ENCODE measurements around the gene TP73.
A peak's percentile ranks its signal among the peaks of the same experiment; 100 is the strongest.

Gene TP73

DNA sequence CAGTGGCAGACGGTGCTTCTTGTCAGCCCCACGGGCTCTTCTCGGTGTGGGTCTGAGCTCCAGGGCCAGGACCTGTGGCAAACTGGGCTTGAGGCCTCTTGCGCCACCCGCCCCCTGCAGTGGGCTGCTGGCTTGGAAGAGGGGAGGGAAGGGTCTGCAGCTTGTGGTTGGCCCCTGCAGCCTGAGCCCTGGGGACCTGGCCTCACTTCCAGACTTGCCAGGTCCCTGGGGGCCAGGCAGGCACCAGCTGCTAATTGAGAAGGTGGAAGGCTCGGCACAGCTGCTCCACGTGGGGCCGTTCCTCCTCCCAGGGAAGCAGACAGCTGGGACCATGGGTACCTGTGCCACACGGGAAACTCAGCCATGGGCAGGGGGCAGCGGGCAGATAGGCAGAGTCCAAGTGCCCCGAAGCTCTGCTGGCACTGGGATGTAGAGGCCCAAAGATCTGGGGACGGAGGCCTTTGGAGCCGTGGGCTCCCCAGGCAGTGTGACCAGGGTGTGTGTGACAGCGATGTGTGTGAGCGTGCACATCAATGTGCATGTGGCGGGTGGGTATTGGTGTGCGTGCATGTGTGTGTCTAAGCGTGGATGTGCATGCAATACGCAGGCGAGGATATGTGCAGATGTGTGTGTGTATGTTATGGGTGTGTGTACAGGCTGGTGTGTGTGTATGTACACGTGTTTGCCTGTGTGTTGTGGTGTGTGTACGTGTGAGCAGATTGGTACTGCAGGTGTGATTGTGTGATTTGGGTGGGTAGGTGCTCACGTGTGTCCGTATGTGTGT, 39.3 kb downstream of the TP73 start:
- no peak for DNase-seq

DNA sequence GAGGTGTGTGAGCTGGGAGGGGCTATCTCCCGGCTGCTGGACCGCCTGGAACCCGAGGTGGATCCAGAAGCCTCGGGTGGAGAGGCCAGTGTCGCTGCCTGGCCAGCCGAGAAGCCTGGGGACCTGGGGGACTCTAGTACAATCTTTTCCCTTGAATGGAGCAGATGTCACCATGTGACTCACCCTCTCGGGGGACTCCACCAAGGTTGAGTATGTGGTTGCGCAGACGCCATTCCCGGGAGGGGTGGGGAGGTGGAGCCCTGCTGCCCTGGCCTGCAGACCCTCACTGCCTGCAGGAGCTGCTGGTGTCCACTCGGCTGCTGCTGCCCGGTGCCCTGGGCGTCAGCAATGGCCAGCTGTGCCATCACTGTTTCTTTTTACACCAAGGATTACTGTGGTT, 40.3 kb downstream of the TP73 start:
- DNase-seq = no peak

DNA sequence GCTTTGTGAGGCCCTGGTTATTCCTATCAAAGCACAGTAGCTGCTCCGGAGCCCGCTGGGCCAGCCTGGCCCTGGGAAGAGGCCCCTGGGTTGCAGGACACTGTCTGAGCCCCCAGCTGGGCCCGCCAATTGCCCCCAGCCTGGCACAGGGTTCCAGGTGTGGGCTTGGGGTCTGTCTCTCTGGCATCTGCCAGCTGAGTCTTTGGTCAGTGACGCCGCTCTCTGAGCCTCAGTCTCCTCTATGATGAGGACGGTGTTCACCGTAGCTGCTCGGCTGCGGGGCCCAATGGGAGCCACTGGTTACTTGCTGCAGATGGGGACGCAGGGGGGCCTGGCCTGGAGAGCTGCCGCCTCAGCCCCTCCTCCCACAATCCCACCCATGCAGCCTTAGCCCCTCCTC, 41.0 kb downstream of the TP73 start:
- DNase-seq = no peak

DNA sequence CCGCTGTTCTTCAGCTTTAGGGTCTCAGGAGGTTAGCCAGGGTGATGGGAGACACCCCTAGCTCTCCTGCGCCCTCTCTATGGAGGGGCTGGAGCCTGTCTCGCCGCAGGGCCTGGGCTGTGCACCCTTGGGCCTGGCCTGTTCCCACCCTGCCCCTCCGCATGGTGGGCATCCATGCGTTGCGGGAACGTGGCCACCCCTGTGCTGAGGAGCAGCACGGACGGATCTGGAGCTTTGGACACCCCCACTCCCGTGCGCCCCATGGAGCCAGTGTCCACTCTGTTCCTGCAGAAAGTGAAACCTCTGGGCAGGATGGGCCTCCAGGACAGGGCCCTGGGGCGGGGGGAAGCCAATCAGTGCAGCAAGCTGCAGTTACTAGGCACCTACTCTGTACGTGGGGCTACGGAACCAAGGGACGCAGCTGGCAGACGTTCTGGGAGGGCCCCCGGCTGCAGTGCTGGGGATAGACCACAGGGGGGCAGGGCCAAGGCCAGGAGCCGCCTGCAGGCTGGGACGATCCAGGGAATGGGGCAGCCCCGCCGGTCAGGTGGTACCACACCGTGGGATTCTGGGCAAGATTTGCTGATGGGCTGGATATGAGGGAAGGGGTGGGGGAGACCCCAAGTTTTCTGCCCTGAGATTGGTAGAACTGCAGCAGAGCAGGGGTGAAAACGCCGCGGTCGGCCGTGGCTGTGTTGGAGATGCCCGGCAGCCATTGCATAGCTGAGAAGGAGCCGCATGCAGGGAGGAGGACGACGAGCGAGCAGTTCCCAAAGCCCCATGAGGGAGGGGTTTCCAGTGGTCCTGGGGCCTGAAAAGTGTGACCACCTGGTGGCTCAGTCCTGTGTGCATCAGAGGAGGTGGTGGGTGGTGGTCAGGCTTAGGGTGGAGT, 43.3 kb downstream of the TP73 start:
- peak in 1 of 2 experiments; percentile 12 for DNase-seq

DNA sequence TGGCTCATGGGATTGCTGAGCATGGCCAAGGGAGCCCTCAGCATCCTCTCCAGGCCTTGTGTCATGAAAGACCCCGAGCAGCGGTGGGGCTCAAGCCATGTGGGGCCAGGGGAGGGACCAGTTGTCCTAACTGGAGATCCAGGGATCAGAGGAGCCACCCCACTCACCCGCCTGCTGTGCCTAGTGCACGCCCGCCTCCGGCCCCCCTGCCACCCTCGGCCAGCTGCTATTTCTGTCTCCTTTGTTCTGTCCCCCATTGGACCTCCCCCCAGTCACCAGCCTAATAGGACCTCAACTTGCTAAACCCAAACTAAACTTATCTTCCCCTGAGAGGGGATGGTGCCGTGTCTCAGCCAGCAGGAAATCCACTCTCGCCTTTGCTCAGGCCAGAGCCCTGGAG, 44.4 kb downstream of the TP73 start:
- no peak for DNase-seq

DNA sequence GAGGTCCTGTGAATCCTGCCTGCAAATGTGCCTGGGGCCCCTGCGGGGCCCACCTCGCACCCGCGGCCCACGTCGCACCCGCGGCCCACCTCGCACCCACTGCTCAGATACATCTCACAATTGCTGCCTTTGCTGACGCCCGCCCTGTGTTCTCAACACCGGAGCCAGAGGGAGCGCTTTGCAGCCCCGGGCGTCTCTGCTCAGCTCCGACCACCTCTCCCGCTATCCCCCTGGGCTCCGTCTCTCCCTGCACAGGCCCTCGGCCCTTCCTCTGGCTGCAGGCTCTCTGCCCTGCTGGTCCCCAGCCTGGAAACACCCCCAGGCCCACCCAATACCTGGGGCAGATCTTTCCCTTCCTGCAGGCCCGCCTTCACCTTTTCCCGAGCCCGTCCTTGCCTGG, 44.8 kb downstream of the TP73 start:
- no peak for DNase-seq

DNA sequence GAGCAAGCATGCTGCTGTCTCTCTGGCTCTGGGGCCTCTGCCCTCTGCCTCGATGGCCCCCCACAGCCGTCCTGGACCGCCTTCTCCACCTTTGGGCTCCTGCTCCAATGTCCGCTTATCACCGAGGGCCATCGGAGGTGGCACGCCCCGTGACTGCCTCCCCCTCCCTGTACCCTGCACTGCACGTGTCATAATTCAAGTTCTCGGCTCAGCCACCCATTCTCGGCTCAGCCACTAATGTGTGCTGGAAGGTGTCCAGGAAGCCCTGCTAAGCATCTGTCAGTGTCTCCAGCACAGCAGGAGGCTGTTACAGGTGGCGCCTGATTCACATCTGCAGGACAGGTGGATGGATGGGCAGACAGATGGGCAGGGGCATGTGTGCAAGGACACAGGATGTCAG, 45.5 kb downstream of the TP73 start:
- no peak for DNase-seq

DNA sequence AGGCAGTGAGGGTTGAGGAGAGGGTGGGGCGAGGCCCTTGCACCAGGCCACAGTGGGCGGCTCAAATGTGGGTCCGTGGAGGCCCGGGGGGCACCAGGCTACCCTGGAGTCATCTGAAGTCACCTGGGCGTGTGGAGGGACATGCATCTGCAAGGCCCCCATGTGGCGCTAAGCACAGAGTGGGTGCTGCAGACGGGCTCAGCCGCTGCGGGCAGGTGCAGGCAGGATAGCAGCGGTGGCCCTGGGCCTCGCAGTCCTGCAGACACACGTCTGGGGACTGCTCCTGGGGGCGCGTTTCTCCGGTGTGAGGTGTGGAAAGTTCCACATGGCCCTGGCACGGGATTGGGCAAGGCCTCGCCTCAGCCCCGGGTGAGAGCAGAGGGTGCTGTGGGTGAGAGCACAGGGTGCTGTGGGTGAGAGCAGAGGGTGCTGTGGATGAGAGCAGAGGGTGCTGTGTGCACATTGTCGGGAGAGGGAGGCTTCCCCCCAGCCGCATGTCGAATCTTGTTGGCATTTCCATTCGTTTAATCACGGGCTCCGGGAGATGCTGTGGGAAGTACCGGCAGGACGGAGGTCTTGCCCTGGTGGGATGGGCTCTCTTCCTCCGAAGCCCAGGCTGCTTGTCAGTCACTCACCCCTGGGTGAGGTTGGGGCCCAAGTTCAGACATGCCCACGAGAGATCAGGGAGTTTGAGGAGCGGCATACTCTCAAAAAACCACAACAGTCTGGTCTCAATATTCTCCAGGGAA, 46.5 kb downstream of the TP73 start:
- no peak for DNase-seq

DNA sequence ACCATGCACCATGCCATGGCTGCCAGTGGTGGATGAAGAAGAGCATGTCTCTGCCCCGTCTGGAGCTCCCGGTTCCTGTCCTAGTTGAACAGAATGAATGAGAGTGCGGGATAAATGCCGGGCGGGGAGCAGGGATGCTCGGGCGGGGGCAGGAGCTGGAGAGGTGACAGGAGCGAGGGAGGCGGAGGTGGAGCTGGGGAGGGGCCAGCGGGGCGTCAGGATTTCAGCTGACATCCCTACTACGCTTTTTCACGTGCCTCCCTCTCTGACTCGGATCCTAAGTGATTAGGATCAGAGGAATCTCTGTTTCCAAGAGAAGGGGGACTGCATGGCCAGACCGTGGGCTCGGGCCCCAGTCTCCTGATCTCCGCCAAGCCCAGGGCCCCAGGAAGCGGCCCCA, 47.3 kb downstream of the TP73 start:
- DNase-seq = no peak

DNA sequence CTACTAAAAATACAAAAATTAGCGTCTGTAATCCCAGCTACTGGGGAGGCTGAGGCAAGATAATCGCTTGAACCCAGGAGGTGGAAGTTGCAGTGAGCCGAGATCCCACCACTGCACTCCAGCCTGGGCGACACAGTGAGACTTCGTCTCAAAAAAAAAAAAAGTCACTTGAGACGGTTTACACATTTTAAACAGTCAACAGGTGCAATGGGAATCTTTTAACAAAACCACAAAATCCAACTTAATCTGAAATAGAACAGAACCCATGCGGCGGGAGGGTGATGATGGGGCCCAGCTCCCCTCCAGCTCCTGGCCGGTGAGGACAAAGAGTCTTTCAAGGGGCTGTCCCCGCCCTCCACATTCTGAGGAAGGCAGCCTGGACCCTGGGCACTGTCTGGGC, 48.3 kb downstream of the TP73 start:
- DNase-seq = no peak

DNA sequence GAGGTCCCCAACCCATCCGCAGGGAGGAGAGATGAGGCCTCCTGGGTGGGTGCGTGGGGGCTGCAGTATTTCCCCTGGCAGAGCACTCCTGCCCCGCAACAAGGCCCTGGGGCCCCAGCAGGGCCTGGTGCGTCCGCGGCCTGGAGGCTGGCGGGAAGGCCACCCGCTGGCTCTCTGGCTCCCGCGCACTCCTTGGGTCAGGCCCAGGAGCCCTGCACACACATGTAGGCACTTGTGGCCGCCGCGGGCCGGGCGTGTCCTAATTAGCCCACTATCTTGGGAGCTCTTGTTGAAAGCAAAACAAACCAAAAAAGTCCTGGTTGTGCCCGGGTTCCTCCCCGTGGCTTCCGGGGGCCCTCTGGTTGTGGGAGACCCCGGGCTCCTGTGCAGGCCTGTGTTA, 50.2 kb downstream of the TP73 start:
- no peak for DNase-seq

DNA sequence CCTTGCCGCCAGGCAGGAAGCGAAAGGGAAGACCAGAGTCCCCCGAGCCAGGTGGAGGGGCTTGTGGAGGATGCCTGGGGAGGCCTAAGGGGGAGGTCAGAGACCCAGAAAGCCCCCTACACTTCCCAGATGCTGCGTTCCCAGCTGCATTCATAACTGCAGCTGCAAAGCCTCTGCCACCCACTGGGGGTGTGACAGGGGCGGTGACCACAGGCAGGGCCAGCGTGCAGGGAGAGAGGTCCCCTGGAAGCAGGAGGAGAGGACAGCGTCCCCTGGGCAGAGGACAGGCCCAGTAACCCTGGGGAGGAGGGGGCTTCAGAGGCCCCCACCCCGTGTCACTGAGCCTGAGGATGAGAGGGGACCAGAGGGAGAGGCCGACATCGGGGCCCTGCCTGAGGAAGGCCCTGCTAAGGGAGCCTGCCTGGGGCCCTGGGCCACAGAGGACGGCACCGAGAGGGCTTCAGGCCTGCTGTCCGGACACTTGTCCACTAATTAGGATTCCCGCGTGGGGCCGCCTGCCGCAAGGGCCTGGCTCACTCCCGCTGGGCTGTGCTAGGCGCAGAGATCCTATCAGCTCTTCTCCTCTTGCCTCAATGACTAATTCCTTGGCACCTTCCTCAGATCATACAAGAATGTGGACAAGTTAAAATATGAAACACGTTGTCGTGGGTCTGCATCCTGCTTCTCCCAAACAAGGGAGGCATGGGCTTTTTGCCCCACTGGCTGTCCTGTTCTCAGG, 50.8 kb downstream of the TP73 start:
- DNase-seq = no peak

DNA sequence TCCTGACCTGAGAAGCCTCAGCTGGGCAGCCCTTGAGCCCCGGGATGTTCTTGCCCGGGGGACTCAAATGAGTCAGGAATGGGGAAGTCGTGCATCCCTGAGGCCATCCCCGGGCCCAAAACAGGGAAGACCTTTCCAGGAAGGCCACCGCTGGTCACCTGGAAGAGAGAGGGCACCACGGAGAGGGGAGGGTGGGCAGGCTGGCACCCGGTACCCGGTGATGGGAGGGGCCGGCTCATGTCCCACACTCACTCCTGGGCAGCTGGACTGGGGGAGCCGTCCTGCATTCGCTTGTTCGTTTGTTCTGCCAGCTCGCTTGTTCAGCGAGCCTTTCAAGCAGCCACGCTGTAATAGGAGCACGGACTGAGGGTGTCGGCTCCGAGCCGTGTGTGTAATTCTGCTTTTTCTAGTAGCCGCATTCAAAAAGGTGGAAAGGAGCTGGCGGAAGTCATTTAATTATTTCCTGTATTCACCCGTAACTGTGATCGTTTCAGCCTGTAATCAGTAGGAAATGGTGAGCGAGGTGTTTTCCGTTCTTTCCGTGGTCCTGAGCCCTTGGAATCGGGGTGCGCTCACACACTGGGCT, 51.6 kb downstream of the TP73 start:
- no peak for DNase-seq

DNA sequence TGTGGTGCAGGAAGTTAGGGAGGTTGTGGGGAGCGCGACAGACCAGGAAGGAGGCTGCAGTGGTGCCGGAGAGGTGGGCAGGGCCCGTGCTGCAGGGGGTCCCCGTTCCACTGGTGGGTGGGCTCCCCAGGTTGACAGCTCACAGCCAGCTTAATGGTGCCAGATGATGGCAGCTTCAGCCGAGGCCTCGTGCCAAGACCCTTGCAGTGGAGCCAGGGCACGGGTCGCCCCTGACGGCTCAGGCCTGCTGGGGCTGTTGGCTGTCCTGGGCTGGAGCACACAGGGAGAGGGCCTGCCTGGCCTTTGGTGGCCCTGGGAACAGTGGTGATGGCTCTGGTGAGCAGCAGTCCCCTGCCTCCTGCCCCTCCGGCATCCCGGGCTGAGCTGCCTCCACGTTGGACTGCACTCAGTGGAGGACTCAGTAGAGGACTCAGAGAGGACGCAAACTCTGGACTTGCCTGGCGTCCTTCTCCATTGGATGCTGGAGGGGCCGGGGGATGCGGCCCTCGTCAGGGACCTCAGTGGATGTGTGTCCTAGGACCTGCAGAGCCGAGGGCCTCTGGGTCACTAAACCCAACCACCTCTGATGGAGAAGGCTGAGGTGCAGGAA, 53.1 kb downstream of the TP73 start:
- no peak for DNase-seq

DNA sequence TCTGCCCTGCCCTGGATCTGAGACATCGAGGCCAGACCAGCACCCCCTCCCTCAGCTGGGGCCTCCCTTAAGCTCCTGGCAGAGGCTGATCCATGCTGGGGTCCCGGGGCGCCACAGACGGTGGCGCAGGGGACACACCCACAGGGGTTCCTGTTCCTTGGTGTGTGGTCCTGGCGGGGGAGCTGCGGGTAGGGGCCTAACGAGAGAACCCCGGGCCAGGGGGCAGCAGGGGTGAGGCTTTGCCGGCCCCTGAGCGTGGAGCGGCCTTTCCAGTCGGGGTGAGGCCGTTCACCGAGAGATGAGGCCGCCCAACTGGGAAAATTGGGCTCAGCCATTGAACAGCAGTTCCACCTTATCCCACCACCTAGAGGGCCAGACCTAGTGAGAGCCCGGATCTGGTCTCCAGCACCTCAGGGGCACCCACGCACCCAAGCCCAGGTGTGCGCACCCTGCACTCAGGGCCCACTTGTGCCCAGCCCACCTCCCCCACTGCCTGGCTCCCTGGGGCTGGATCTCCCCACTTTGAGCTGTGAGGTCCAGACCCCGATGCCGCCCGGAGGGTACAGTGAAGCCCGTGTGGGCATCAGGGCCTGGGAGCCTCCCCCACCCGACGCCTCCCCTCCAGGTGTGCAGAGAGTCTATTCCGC, 54.5 kb downstream of the TP73 start:
- DNase-seq = no peak

DNA sequence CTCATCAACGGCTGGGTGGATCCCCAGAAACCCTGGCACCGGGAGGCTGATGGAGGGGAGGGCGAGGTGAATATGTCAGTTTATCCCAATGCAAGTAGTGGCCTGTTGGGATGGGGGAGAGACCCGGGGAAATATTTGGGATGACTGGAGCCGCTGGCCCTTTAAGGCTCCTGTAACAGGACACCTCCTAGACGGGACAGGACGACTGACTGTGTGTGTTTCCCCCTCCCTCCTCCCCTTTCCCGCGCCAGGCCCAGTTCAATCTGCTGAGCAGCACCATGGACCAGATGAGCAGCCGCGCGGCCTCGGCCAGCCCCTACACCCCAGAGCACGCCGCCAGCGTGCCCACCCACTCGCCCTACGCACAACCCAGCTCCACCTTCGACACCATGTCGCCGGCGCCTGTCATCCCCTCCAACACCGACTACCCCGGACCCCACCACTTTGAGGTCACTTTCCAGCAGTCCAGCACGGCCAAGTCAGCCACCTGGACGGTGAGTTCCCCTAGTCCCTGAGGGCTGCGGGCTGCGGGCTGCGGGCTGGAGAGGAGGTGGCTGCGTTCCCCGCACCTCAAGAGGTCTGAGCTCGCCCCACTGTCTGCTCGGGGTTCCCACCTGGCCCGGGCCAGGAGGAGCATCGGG, 55.1 kb downstream of the TP73 start:
- no peak for DNase-seq

DNA sequence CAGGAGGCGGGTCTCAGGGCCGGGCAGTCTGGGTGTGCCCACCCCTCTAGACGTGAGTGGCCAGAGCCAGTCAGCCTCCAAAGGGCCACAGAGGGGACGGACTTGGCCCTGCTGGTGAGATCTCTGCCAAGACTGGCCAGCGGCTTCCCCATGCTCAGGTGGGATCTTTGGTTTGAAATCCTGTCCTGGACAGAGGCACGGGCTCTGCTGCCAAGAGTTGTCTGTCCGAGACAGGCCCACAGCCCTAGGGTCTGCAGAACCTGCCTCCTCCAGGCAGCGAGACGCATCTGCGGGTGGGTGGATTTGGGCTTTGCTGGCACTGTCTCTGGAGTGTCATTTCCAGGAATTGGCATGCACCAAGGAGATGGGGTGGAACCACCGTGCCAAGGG, 55.6 kb downstream of the TP73 start:
- DNase-seq = no peak

DNA sequence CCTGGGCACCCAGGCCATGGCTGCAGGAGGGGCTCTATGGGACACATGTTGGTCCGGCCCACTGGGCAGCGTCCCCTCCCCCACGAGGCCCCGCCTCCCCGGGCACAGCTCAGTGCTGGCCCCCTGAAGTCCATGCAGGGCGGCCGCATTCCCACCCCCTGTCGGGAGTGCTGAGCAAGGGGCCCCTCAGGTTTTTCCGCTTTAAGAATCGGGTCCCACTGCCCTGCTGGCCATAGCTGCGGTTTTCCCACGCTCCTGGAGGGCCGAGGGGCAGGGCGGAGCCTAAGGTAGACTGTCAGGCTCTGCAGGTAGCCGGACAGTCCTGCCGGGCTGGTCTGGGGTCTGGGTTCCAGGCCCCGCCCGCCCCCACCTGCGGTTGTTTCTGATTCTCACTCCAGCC, 56.5 kb downstream of the TP73 start:
- DNase-seq = no peak

DNA sequence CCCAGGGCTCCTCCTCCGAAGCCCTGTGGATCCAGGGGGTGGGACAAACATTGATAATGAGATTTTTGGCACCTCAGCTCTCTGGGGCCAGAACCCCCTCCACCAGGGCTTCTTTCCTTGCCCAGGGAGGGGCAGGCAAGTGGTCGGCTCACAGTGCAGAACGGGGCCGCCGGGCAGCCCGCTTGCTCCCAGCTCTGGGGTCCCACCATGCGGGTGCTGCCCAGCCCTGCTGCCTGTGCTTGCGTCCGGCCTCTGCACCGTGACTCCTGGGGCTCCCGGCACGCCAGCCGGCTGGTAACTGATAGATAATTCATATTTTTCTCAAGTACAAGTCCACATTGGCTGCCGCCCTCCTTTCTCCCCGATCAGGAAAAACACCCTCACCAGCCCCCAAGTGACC, 57.9 kb downstream of the TP73 start:
- no peak for DNase-seq

DNA sequence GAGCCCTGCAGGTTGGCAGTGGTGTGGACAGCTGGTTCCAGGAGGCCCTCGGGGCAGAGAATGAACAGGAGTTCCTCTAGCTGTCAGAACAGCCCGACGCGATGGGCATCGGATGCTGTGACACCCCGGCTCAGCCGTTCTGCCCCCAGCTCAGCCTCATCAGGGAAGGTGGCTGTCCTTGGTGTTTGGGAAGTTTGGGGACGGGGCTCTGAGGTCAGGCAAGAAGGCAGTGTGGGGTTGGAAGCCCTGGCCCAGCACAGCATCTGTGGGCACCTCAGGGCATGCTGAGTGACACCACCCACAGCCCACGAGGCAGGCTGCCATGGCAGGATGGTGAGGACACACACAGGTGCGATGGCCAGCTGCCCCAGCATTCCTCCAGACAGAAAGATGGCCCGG, 59.1 kb downstream of the TP73 start:
- no peak for DNase-seq
